ENCODE results near the gene ARHGAP25. TPM values are rescaled to one million over a fixed set of nuclear protein-coding genes. Genes with fewer than 3 reads are reported as not detected.
A peak's percentile ranks its signal among the peaks of the same experiment; 100 is the strongest.

ARHGAP25 gene
- total RNA-seq, 6 donors from 2014 or later, result 13.2 to 36.1 (median 26.3) TPM

DNA sequence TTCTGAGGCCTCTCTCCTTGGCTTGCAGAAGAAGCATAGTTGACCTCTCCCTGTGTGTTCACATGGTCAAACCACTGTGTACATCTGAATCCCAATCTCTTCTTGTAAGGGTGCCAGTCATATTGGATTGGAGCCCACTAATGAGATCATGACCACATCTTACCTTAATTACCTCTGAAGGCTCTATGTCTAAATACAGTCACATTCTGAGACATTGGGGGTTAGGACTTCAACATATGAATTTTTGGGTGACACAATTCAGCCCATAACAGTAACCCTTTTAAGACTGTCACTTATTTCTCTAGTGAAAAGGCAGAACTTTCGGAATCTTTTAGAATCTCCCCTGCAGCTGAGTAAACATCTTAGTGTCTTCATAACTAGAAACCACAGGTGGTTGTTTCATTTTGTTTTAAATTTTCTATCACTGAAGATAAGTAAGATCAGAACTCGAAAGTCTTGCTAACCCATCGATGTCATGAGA lies 103.3 kb downstream of the ARHGAP25 start:
- 64 to 72% methylated on average over 3 of the region's 3 CpGs for WGBS, 2 donors

GRCh38 chr2:68838641-68839040 lies 104.0 kb downstream of the ARHGAP25 start:
- no peak overlapping the region for H3K4me3 ChIP-seq
- DNase-seq (no peak), ATAC-seq (ENCODE audit: low FRiP score in 2 of 2) (no peak)
- H3K4me1 ChIP-seq, result peaks cover 4 to 14% (median 8%) of the 10 kb centered on the region in 4 donors
- H3K27ac ChIP-seq, result no peak overlapping the region
- H3K27me3 ChIP-seq, result no peaks in the 10 kb centered on the region
- TF ChIP-seq POLR2AphosphoS5 (IDR thresholded peaks at IDR 0.05), result no peak
- no peak for TF ChIP-seq POLR2A (IDR thresholded peaks at IDR 0.05)
- TF ChIP-seq EP300 (IDR thresholded peaks at IDR 0.05), result no peak
- TF ChIP-seq, protein P1, sequence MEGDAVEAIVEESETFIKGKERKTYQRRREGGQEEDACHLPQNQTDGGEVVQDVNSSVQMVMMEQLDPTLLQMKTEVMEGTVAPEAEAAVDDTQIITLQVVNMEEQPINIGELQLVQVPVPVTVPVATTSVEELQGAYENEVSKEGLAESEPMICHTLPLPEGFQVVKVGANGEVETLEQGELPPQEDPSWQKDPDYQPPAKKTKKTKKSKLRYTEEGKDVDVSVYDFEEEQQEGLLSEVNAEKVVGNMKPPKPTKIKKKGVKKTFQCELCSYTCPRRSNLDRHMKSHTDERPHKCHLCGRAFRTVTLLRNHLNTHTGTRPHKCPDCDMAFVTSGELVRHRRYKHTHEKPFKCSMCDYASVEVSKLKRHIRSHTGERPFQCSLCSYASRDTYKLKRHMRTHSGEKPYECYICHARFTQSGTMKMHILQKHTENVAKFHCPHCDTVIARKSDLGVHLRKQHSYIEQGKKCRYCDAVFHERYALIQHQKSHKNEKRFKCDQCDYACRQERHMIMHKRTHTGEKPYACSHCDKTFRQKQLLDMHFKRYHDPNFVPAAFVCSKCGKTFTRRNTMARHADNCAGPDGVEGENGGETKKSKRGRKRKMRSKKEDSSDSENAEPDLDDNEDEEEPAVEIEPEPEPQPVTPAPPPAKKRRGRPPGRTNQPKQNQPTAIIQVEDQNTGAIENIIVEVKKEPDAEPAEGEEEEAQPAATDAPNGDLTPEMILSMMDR (IDR thresholded peaks at IDR 0.05), result no peak
- no peaks in the 10 kb centered on the region for H3K9me3 ChIP-seq
- no peaks in the 10 kb centered on the region for H3K36me3 ChIP-seq
- WGBS, 2 donors, result 94 to 95% methylated on average over 9 to 10 of the region's 10 CpGs

More for the DNA sequence above, 103.3 kb downstream of the ARHGAP25 start:
- Histone ChIP-seq H3K27me3 (no peaks in the 10 kb centered on the region), H3K36me3 (no peaks in the 10 kb centered on the region), H3K4me1 (peaks cover 8 to 14% (median 10%) of the 10 kb centered on the region in 4 donors), H3K4me3 (no peak overlapping the region), H3K27ac (no peak overlapping the region), H3K9me3 (no peaks in the 10 kb centered on the region)
- DNase-seq (no peak), ATAC-seq (ENCODE audit: low FRiP score in 2 of 2) (no peak)
- no peak for TF ChIP-seq POLR2AphosphoS5 (IDR thresholded peaks at IDR 0.05)
- no peak for TF ChIP-seq POLR2A (IDR thresholded peaks at IDR 0.05)
- TF ChIP-seq, protein P1 (IDR thresholded peaks at IDR 0.05), result no peak
- no peak for TF ChIP-seq EP300 (IDR thresholded peaks at IDR 0.05)

- H3K36me3 ChIP-seq, result no peaks in the 10 kb centered on the region
- no peaks in the 10 kb centered on the region for H3K9me3 ChIP-seq
- TF ChIP-seq, protein P1 (IDR thresholded peaks at IDR 0.05), result peak; percentile 40 to 61 (median 50)
- no peak for TF ChIP-seq POLR2A (IDR thresholded peaks at IDR 0.05)
- TF ChIP-seq POLR2AphosphoS5 (IDR thresholded peaks at IDR 0.05), result no peak
- no peak for TF ChIP-seq EP300 (IDR thresholded peaks at IDR 0.05)
- 93 to 94% methylated on average over 1 to 2 of the region's 2 CpGs for WGBS, 2 donors
- H3K27me3 ChIP-seq, result no peaks in the 10 kb centered on the region
- ATAC-seq (ENCODE audit: low FRiP score in 2 of 2) (peak in 1 of 2 donors; percentile 39), DNase-seq (no peak)
- no peak overlapping the region for H3K27ac ChIP-seq
- H3K4me1 ChIP-seq, result peaks cover 4 to 14% (median 8%) of the 10 kb centered on the region in 4 donors
- no peak overlapping the region for H3K4me3 ChIP-seq
Observed at GRCh38 chr2:68839260-68839833, 104.7 kb downstream of the ARHGAP25 start.

GRCh38 chr2:68845043-68845442 lies 110.4 kb downstream of the ARHGAP25 start:
- no peaks in the 10 kb centered on the region for H3K9me3 ChIP-seq
- H3K4me1 ChIP-seq, result no peaks in the 10 kb centered on the region
- no peak overlapping the region for H3K4me3 ChIP-seq
- TF ChIP-seq, protein P1 (IDR thresholded peaks at IDR 0.05), result no peak
- TF ChIP-seq POLR2AphosphoS5 (IDR thresholded peaks at IDR 0.05), result no peak
- TF ChIP-seq POLR2A (IDR thresholded peaks at IDR 0.05), result no peak
- TF ChIP-seq EP300 (IDR thresholded peaks at IDR 0.05), result no peak
- H3K27ac ChIP-seq, result no peak overlapping the region
- no peak for DNase-seq
- ATAC-seq (ENCODE audit: low FRiP score in 2 of 2), result no peak
- H3K36me3 ChIP-seq, result no peaks in the 10 kb centered on the region
- 82 to 86% methylated on average over 2 of the region's 2 CpGs for WGBS, 2 donors
- no peaks in the 10 kb centered on the region for H3K27me3 ChIP-seq

DNA sequence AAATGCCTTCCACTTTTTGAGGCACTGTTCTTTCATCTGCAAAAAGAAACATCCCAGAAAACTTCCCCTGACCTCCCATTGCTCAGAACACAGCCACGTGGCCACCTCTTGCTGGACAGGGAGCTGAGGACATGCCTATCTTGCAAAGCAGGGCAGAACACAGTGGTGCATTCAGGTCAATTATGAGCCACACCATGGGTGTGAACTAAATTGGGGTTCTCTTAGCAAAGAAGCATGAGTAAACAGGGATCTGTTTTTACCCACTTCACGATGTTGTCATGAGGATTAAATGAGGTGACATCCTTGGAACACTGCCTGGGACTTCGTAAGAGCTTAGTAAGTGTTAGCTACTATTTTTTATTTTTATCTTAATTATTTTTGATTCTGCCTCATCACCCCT lies 111.5 kb downstream of the ARHGAP25 start:
- H3K9me3 ChIP-seq, result no peaks in the 10 kb centered on the region
- no peaks in the 10 kb centered on the region for H3K36me3 ChIP-seq
- ATAC-seq (ENCODE audit: low FRiP score in 2 of 2) (no peak), DNase-seq (no peak)
- no peak overlapping the region for H3K27ac ChIP-seq
- TF ChIP-seq POLR2AphosphoS5 (IDR thresholded peaks at IDR 0.05) (no peak), POLR2A (IDR thresholded peaks at IDR 0.05) (no peak)
- peaks cover 0 to 4% (median 0%) of the 10 kb centered on the region in 4 donors for H3K4me1 ChIP-seq
- no peak overlapping the region for H3K4me3 ChIP-seq
- no peaks in the 10 kb centered on the region for H3K27me3 ChIP-seq
- 68 to 72% methylated on average over 3 of the region's 3 CpGs for WGBS, 2 donors

Measured in upper lobe of left lung (tissue), 6 donors.